Neural progenitor cell (in vitro differentiated cells): ENCODE measurements around the gene LHX6.
A peak's percentile ranks its signal among the peaks of the same experiment; 100 is the strongest.

Experiments used
- EZH2 ChIP-seq: fragments of 200-600 bp; sonication (generic); IDR thresholded peaks from 2 replicates; pipeline ENCODE4 v1.6.1; 2017; ENCODE audit warnings: antibody characterized with exemption, mild to moderate bottlenecking, moderate library complexity
- EZH2phosphoT487 ChIP-seq: fragments of 200-600 bp; sonication (generic); IDR thresholded peaks from 2 replicates; pipeline ENCODE4 v1.6.1; 2017; ENCODE audit warnings: antibody characterized with exemption
- TF ChIP-seq, protein P1 (sequence below): fragments of 200-600 bp; sonication (generic); IDR thresholded peaks from 2 replicates; pipeline ENCODE4 v1.5.1; 2017; ENCODE audit warnings: antibody characterized with exemption, mild to moderate bottlenecking

DNA sequence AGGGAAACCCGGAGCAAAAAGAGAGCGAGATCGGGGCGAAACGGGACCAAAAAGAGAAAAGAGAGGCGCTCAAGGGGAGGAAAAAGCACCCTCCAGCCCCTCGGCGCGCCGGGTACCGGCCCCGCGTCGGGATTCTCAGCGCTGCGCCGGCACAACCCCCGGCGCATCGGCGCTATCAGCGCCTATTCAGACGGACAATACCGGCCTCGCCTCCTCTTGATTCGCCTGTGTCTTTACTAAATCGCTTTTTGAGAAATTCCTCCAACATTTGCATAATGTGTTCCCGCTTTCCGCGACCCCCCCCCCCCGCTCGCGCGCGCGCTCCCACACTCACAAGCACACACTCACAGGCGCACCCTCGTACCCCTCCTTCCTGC lies 578 bp downstream of the LHX6 start:
- TF ChIP-seq, protein P1, sequence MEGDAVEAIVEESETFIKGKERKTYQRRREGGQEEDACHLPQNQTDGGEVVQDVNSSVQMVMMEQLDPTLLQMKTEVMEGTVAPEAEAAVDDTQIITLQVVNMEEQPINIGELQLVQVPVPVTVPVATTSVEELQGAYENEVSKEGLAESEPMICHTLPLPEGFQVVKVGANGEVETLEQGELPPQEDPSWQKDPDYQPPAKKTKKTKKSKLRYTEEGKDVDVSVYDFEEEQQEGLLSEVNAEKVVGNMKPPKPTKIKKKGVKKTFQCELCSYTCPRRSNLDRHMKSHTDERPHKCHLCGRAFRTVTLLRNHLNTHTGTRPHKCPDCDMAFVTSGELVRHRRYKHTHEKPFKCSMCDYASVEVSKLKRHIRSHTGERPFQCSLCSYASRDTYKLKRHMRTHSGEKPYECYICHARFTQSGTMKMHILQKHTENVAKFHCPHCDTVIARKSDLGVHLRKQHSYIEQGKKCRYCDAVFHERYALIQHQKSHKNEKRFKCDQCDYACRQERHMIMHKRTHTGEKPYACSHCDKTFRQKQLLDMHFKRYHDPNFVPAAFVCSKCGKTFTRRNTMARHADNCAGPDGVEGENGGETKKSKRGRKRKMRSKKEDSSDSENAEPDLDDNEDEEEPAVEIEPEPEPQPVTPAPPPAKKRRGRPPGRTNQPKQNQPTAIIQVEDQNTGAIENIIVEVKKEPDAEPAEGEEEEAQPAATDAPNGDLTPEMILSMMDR, result no peak
- TF ChIP-seq EZH2, result peak; percentile 67
- peak; percentile 28 for TF ChIP-seq EZH2phosphoT487
